ENCODE results near the gene R3HCC1L. TPM values are rescaled to one million over a fixed set of nuclear protein-coding genes. Genes with fewer than 3 reads are reported as not detected.

R3HCC1L gene
- total and polyA plus RNA-seq, 10 of the 15 experiments (the other 5 are each of a cell fraction or from before 2014, with no cell fraction given): 11.3 to 20.3 (median 15.3) TPM

- no peak for TF ChIP-seq MXI1 (IDR thresholded peaks at IDR 0.05; ENCODE audit: low read depth, low read length)
- TF ChIP-seq, protein P1, sequence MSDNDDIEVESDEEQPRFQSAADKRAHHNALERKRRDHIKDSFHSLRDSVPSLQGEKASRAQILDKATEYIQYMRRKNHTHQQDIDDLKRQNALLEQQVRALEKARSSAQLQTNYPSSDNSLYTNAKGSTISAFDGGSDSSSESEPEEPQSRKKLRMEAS (IDR thresholded peaks at IDR 0.05; ENCODE audit: low read depth, low read length): no peak
- TF ChIP-seq SRF (IDR thresholded peaks at IDR 0.05; ENCODE audit: low read depth in 2 of 2, low read length in 2 of 2): no peak
- TF ChIP-seq CHD1 (IDR thresholded peaks at IDR 0.05; ENCODE audit: low read depth, low read length): no peak
These were observed 106.1 kb downstream of the R3HCC1L start (continued) for GRCh38 chr10:98240524-98240923.

DNA sequence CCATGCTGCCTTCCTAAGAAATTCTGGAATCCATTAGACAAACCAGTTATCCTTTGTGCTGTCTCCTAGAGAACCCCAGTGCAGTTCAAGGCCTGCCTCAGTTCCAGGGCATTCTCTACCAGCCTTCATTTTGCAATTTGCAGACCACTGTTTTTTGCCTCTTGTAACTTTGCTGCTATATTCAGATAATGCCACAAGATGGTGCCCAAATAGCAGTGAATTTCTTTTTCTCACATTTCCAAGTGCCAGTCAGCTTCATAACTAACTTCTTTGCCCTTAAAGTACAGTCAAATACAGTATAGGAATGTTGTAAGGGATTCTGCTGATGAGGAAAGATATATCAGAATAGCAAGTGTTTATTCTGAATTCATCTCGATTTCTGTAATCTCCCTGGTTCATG lies 108.4 kb downstream of the R3HCC1L start:
- no TSS peak for BruUV-seq (replicated peaks)
- no peak for FAIRE-seq
- Histone ChIP-seq H3K27ac (ENCODE audit: control insufficient read depth, insufficient read depth) (no peak overlapping the region), H3K4me1 (ENCODE audit: control insufficient read depth, insufficient read depth, low read length) (no peaks in the 10 kb centered on the region), H3K4me2 (ENCODE audit: control insufficient read depth, insufficient read depth) (no peak overlapping the region), H3K9ac (ENCODE audit: control insufficient read depth, insufficient read depth, low read length) (no peak overlapping the region), H2AFZ (ENCODE audit: control insufficient read depth, low read depth, low read length) (no peak overlapping the region), H3K27me3 (replicated peaks in 1 of 2; ENCODE audit: control insufficient read depth in 2 of 2, insufficient read depth in 2 of 2, low read length in 1 of 2) (no peaks in the 10 kb centered on the region), H4K20me1 (ENCODE audit: control insufficient read depth, insufficient read depth) (no peaks in the 10 kb centered on the region), H3K79me2 (ENCODE audit: control insufficient read depth, insufficient read depth, low read length) (no peaks in the 10 kb centered on the region), H3K9me3 (replicated peaks; ENCODE audit: control insufficient read depth, insufficient read depth, low read length) (no peaks in the 10 kb centered on the region), H3K4me3 (no peak overlapping the region), H3K36me3 (ENCODE audit: control insufficient read depth in 2 of 2, insufficient read depth in 2 of 2, low read length in 1 of 2) (peaks cover 2 to 36% of the 10 kb centered on the region in 2 experiments; a peak in 3 of 4 replicates)
- 94% methylated on average over 1 of the region's 1 CpG for WGBS (ENCODE audit: insufficient coverage, insufficient replicate concordance, low lambda C conversion rate, missing lambda C conversion rate)
- SMC1A ChIA-PET (ENCODE audit: uncharacterized antibody, unreplicated experiment): interaction anchor here (1.0 to 1.6 kb wide), 2 partner anchors 73 to 75 kb away, joined by 3 read pairs; no protein-coding TSS in a partner anchor
- RAD21 ChIA-PET (ENCODE audit: unreplicated experiment): no interaction called here
- ATAC-seq: no peak
- CTCF ChIA-PET: no interaction called here
- DNase-seq (ENCODE audit: low read depth, low spot score): no peak
- POLR2A ChIA-PET: no interaction called here
- intact Hi-C loops (cut with micrococcal nuclease; ENCODE audit: unreplicated experiment): no loop called here
- in situ Hi-C loops (cut with MboI): no loop called here
- TF ChIP-seq CBX5 (IDR thresholded peaks at IDR 0.05; ENCODE audit: low read depth) (no peak), CREB1 (IDR thresholded peaks at IDR 0.05; ENCODE audit: low read depth) (no peak), GATAD2B (conservative IDR thresholded peaks at IDR 0.05; ENCODE audit: low read depth) (no peak), ZNF24 (IDR thresholded peaks at IDR 0.05) (no peak), RAD21 (IDR thresholded peaks at IDR 0.05; ENCODE audit: insufficient read depth, low read depth, low read length) (peak; percentile 39; the same call in 1 of the 2 replicates), PAX8 (IDR thresholded peaks at IDR 0.05) (no peak), PKNOX1 (IDR thresholded peaks at IDR 0.05) (no peak), JUNB (IDR thresholded peaks at IDR 0.05) (no peak), MXI1 (IDR thresholded peaks at IDR 0.05; ENCODE audit: low read depth, low read length) (no peak)
- TF ChIP-seq, protein P2, sequence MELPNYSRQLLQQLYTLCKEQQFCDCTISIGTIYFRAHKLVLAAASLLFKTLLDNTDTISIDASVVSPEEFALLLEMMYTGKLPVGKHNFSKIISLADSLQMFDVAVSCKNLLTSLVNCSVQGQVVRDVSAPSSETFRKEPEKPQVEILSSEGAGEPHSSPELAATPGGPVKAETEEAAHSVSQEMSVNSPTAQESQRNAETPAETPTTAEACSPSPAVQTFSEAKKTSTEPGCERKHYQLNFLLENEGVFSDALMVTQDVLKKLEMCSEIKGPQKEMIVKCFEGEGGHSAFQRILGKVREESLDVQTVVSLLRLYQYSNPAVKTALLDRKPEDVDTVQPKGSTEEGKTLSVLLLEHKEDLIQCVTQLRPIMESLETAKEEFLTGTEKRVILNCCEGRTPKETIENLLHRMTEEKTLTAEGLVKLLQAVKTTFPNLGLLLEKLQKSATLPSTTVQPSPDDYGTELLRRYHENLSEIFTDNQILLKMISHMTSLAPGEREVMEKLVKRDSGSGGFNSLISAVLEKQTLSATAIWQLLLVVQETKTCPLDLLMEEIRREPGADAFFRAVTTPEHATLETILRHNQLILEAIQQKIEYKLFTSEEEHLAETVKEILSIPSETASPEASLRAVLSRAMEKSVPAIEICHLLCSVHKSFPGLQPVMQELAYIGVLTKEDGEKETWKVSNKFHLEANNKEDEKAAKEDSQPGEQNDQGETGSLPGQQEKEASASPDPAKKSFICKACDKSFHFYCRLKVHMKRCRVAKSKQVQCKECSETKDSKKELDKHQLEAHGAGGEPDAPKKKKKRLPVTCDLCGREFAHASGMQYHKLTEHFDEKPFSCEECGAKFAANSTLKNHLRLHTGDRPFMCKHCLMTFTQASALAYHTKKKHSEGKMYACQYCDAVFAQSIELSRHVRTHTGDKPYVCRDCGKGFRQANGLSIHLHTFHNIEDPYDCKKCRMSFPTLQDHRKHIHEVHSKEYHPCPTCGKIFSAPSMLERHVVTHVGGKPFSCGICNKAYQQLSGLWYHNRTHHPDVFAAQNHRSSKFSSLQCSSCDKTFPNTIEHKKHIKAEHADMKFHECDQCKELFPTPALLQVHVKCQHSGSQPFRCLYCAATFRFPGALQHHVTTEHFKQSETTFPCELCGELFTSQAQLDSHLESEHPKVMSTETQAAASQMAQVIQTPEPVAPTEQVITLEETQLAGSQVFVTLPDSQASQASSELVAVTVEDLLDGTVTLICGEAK (IDR thresholded peaks at IDR 0.05; ENCODE audit: borderline replicate concordance): no peak
- TF ChIP-seq, protein P3, sequence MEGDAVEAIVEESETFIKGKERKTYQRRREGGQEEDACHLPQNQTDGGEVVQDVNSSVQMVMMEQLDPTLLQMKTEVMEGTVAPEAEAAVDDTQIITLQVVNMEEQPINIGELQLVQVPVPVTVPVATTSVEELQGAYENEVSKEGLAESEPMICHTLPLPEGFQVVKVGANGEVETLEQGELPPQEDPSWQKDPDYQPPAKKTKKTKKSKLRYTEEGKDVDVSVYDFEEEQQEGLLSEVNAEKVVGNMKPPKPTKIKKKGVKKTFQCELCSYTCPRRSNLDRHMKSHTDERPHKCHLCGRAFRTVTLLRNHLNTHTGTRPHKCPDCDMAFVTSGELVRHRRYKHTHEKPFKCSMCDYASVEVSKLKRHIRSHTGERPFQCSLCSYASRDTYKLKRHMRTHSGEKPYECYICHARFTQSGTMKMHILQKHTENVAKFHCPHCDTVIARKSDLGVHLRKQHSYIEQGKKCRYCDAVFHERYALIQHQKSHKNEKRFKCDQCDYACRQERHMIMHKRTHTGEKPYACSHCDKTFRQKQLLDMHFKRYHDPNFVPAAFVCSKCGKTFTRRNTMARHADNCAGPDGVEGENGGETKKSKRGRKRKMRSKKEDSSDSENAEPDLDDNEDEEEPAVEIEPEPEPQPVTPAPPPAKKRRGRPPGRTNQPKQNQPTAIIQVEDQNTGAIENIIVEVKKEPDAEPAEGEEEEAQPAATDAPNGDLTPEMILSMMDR (IDR thresholded peaks at IDR 0.05 in 2 of 3, conservative IDR thresholded peaks at IDR 0.05 in 1 of 3; ENCODE audit: control insufficient read depth in 2 of 3, extremely low read depth in 1 of 3, insufficient read depth in 1 of 3, low read depth in 3 of 3, low read length in 3 of 3): peak in 2 of 3 experiments; percentile 26 to 33; a peak in 2 of 6 replicates
